Lower lobe of right lung (tissue), 2 donors: ENCODE measurements around the gene FCHO2. TPM values are rescaled to one million over a fixed set of nuclear protein-coding genes. Genes with fewer than 3 reads are reported as not detected.

Experiments
- ATAC-seq, 2 donors: fragments of 200-7000 bp; cut with Tn5 transposase; one replicate each; pipeline ENCODE4 v1.9.1; 2020 to 2022; ENCODE audit warnings: mild to moderate bottlenecking in 2 of 2, moderate library complexity in 2 of 2
- DNase-seq: peaks from one replicate; pipeline ENCODE4 v3.0.0-alpha.2; 2020
- H3K27ac ChIP-seq: fragments of 200-600 bp; one replicate; pipeline ENCODE4 v1.8.0; 2022
- H3K27me3 ChIP-seq: fragments of 200-600 bp; one replicate; pipeline ENCODE4 v1.8.0; 2022; ENCODE audit warnings: low read depth
- H3K36me3 ChIP-seq: fragments of 200-600 bp; one replicate; pipeline ENCODE4 v1.8.0; 2022; ENCODE audit warnings: mild to moderate bottlenecking
- H3K4me1 ChIP-seq: fragments of 200-600 bp; one replicate; pipeline ENCODE4 v1.8.0; 2022
- H3K4me3 ChIP-seq: fragments of 200-600 bp; one replicate; pipeline ENCODE4 v1.8.0; 2022; ENCODE audit warnings: mild to moderate bottlenecking
- H3K9me3 ChIP-seq: fragments of 200-600 bp; one replicate; pipeline ENCODE4 v1.8.0; 2022
- CTCF ChIP-seq: fragments of 200-600 bp; IDR thresholded peaks from one replicate; pipeline ENCODE4 v1.8.0; 2022; ENCODE audit warnings: antibody characterized with exemption, mild to moderate bottlenecking
- intact Hi-C: fragments of 100-400 bp; cut with DNase I; formaldehyde crosslinking; loops from one replicate; pipeline ENCODE4 v1.11.0; 2022
- total RNA-seq: library from RNA; stranded (reverse); fragmentation: NEBNext Ultra II Directional; extraction: Animal tissue kit (Norgen Biotek cat#: 25700); gene quantifications from one replicate; pipeline ENCODE4 v1.2.1, GENCODE V29; 2021
- donor health status: DM: no; HTN: yes; CAD: no; lungs with severe emphysema.

The FCHO2 gene
- total RNA-seq, 1 donor from 2014 or later: 89.9 TPM

GRCh38 chr5:72949481-72949880 lies 6.4 kb upstream of the FCHO2 start:
- no peaks in the 10 kb centered on the region for H3K27me3 ChIP-seq
- H3K9me3 ChIP-seq: no peaks in the 10 kb centered on the region
- peak overlapping the region; percentile 73 for H3K27ac ChIP-seq
- TF ChIP-seq CTCF: no peak
- H3K4me3 ChIP-seq: no peak overlapping the region
- ATAC-seq (peak; percentile 84 to 90), DNase-seq (no peak)
- peaks cover 65% of the 10 kb centered on the region for H3K4me1 ChIP-seq
- intact Hi-C loops: no loop called here
- H3K36me3 ChIP-seq: no peaks in the 10 kb centered on the region

- intact Hi-C loops: no loop called here
- Histone ChIP-seq H3K36me3 (no peaks in the 10 kb centered on the region), H3K4me3 (no peak overlapping the region), H3K27me3 (no peaks in the 10 kb centered on the region), H3K9me3 (no peaks in the 10 kb centered on the region), H3K27ac (peak overlapping the region; percentile 98), H3K4me1 (peaks cover 70% of the 10 kb centered on the region)
- ATAC-seq (peak in 1 of 2 donors; percentile 6), DNase-seq (no peak)
- TF ChIP-seq CTCF: no peak
These were observed 4.0 kb upstream of the FCHO2 start for GRCh38 chr5:72951671-72952468.

GRCh38 chr5:72954389-72954788 lies 1.5 kb upstream of the FCHO2 start:
- no peaks in the 10 kb centered on the region for H3K9me3 ChIP-seq
- no peaks in the 10 kb centered on the region for H3K27me3 ChIP-seq
- H3K4me3 ChIP-seq: peak overlapping the region; percentile 76
- peaks cover 70% of the 10 kb centered on the region for H3K4me1 ChIP-seq
- H3K36me3 ChIP-seq: no peaks in the 10 kb centered on the region
- DNase-seq (no peak), ATAC-seq (no peak)
- intact Hi-C loops: no loop called here
- no peak for TF ChIP-seq CTCF
- peak overlapping the region; percentile 98 for H3K27ac ChIP-seq

GRCh38 chr5:72955143-72955767 lies 586 bp upstream of the FCHO2 start:
- H3K9me3 ChIP-seq: no peaks in the 10 kb centered on the region
- DNase-seq (peak; percentile 92), ATAC-seq (peak; percentile 70 to 86)
- H3K36me3 ChIP-seq: peaks cover 3% of the 10 kb centered on the region
- intact Hi-C loops: no loop called here
- H3K27me3 ChIP-seq: no peaks in the 10 kb centered on the region
- peak overlapping the region; percentile 98 for H3K27ac ChIP-seq
- H3K4me3 ChIP-seq: peak overlapping the region; percentile 76
- TF ChIP-seq CTCF: no peak
- peaks cover 63% of the 10 kb centered on the region for H3K4me1 ChIP-seq

GRCh38 chr5:72956324-72957140 lies 691 bp downstream of the FCHO2 start:
- intact Hi-C loops: no loop called here
- H3K27ac ChIP-seq: peak overlapping the region; percentile 98
- ATAC-seq: peak; percentile 40 to 59
- H3K9me3 ChIP-seq: no peaks in the 10 kb centered on the region
- peak; percentile 82 for DNase-seq
- H3K27me3 ChIP-seq: no peaks in the 10 kb centered on the region
- H3K4me3 ChIP-seq: peak overlapping the region; percentile 76
- H3K4me1 ChIP-seq: peaks cover 56% of the 10 kb centered on the region
- TF ChIP-seq CTCF: no peak
- H3K36me3 ChIP-seq: peaks cover 3% of the 10 kb centered on the region
